IPS-15b (cell line): ENCODE results near the gene EPGN.
"Not testable (repeated sequence)": the region's sequence is repeated elsewhere in the genome, so short reads cannot be mapped to it uniquely, and the experiment has no call there.

Experiments
- H3K27me3 ChIP-seq: one replicate; pipeline ENCODE4 v1.6.1; 2013; ENCODE audit warnings: low read length; ENCODE audit not compliant: control insufficient read depth, insufficient read depth
- H3K36me3 ChIP-seq: one replicate; pipeline ENCODE4 v1.6.1; 2013; ENCODE audit warnings: low read length; ENCODE audit not compliant: control insufficient read depth, insufficient read depth
- H3K4me1 ChIP-seq: one replicate; pipeline ENCODE4 v1.6.1; 2013; ENCODE audit warnings: mild to moderate bottlenecking, low read length; ENCODE audit not compliant: control insufficient read depth, insufficient read depth
- H3K4me3 ChIP-seq: one replicate; pipeline ENCODE4 v1.5.1; 2013; ENCODE audit warnings: low read depth, low read length
- H3K9ac ChIP-seq: one replicate; pipeline ENCODE4 v1.6.1; 2013; ENCODE audit warnings: low read depth, mild to moderate bottlenecking, low read length
- H3K9me3 ChIP-seq: one replicate; pipeline ENCODE4 v1.6.1; 2013; ENCODE audit warnings: mild to moderate bottlenecking, low read length; ENCODE audit not compliant: control insufficient read depth, insufficient read depth

Gene EPGN

DNA sequence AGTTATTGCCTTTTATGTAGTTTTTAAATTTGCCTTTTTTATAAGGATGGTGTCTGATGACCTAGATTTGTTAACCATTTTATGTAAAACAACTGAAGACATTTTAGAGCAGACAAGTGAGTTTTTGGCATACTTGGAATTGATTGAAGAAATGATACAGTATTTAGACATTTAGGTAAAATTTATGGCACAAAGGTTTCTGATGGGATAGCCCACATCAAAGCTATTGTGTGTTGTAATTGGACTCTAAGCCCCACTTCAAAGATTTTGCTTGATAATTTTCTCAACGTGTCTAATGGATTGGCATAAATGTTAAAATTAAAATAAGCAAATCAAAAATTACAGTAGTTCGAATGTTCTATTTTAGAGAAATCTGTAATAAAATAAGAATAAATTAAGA lies 17.6 kb downstream of the EPGN start:
- H3K4me1 ChIP-seq, result peaks cover under 1% of the 10 kb centered on the region
- no peak overlapping the region for H3K9ac ChIP-seq
- no peaks in the 10 kb centered on the region for H3K27me3 ChIP-seq

DNA sequence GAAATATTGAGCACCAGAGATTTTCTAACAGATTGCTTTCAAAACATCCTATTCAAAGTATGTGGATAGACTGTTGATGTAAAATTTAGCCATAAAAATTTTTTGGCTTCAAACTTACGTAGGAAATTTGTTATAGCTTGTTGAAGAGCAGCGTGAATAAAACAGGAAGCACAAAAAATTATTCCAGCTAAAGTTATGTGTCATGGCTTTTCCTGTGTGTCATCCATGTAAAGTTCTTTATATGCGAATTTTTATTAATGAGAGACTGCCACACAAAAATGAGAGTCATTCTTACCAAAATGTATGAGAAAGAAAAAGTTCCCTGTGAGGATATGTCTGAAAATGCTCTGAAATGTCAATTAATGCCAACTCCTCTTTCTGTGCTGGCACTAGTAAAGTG lies 19.5 kb downstream of the EPGN start:
- H3K4me3 ChIP-seq, result no peak overlapping the region

More for the DNA sequence above, 17.6 kb downstream of the EPGN start:
- H3K4me3 ChIP-seq, result no peak overlapping the region
- H3K9me3 ChIP-seq, result no peaks in the 10 kb centered on the region
- H3K36me3 ChIP-seq, result no peaks in the 10 kb centered on the region

DNA sequence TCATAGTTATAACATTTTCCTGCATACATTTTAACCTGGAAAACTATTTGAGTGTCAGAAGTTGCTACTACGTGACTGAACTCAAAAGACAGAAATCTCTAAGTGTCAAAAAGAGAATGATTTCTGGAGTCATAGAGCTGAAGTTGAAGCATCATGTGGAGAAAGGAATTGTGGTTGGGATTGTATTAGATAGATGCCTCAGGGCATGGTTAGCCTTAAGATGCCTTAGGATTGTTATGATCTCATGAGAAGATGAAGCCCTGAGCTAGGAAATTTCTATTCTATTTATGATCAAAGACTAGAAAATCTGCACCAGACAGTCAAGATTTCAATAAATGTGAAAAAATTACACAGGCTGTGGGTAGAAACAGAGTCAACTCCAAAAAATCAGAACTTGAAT lies 20.2 kb downstream of the EPGN start:
- Histone ChIP-seq H3K9ac (no peak overlapping the region), H3K4me3 (no peak overlapping the region), H3K9me3 (no peaks in the 10 kb centered on the region), H3K36me3 (no peaks in the 10 kb centered on the region), H3K27me3 (no peaks in the 10 kb centered on the region), H3K4me1 (no peaks in the 10 kb centered on the region)

More for the DNA sequence above, 19.5 kb downstream of the EPGN start:
- no peaks in the 10 kb centered on the region for H3K36me3 ChIP-seq
- H3K27me3 ChIP-seq, result no peaks in the 10 kb centered on the region
- H3K9ac ChIP-seq, result no peak overlapping the region
- H3K9me3 ChIP-seq, result no peaks in the 10 kb centered on the region
- H3K4me1 ChIP-seq, result no peaks in the 10 kb centered on the region

DNA sequence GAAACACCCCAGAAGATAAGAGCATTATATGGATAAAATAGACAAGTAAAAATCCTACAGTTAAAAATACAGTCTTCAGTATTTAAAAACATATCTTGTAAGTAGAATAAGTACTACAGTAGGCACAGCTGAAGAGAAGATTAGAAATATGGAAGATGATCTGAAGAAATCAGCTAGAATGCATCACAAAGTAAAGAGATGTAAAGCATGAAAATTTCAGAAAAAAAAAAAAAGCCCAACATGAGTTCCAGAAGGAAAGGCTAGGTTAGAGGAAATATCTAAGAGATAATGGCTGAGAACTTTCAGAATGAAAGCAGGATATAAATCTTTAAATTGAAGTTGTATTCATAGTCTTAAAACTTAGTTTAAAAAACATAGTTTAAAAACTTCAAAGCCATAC lies 21.0 kb downstream of the EPGN start:
- no peak overlapping the region for H3K9ac ChIP-seq
- H3K4me1 ChIP-seq, result no peaks in the 10 kb centered on the region
- no peaks in the 10 kb centered on the region for H3K36me3 ChIP-seq

GRCh38 chr4:74330295-74330750 lies 22.1 kb downstream of the EPGN start:
- no peaks in the 10 kb centered on the region for H3K9me3 ChIP-seq
- no peaks in the 10 kb centered on the region for H3K4me1 ChIP-seq
- no peak overlapping the region for H3K9ac ChIP-seq
- no peaks in the 10 kb centered on the region for H3K36me3 ChIP-seq
- H3K27me3 ChIP-seq, result no peaks in the 10 kb centered on the region
- no peak overlapping the region for H3K4me3 ChIP-seq

More for the DNA sequence above, 21.0 kb downstream of the EPGN start:
- Histone ChIP-seq H3K27me3 (no peaks in the 10 kb centered on the region), H3K9me3 (no peaks in the 10 kb centered on the region), H3K4me3 (no peak overlapping the region)

GRCh38 chr4:74331252-74331651 lies 23.0 kb downstream of the EPGN start:
- no peaks in the 10 kb centered on the region for H3K27me3 ChIP-seq
- no peaks in the 10 kb centered on the region for H3K9me3 ChIP-seq
- H3K4me3 ChIP-seq, result no peak overlapping the region
- H3K36me3 ChIP-seq, result no peaks in the 10 kb centered on the region
- no peaks in the 10 kb centered on the region for H3K4me1 ChIP-seq
- no peak overlapping the region for H3K9ac ChIP-seq

DNA sequence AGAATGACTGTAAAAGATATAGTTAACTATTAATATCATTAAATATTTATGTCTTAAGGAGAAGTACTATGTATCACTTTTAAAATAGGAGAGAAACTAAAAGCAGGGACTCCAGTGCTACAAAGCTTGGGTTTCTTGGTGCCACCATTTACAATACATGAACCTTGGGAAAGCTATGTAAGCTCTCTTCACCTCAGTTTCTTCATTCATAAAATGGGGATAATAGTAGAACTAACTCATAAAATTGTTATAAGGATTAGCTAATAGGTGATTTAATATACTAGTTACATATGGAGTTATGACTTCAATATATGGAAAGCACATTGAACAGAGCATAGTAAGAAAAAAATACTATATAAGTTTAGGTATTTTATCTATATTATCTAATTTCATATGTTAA lies 23.7 kb downstream of the EPGN start:
- no peaks in the 10 kb centered on the region for H3K36me3 ChIP-seq
- H3K4me3 ChIP-seq, result no peak overlapping the region
- no peak overlapping the region for H3K9ac ChIP-seq
- H3K27me3 ChIP-seq, result no peaks in the 10 kb centered on the region
- no peaks in the 10 kb centered on the region for H3K4me1 ChIP-seq
- no peaks in the 10 kb centered on the region for H3K9me3 ChIP-seq

DNA sequence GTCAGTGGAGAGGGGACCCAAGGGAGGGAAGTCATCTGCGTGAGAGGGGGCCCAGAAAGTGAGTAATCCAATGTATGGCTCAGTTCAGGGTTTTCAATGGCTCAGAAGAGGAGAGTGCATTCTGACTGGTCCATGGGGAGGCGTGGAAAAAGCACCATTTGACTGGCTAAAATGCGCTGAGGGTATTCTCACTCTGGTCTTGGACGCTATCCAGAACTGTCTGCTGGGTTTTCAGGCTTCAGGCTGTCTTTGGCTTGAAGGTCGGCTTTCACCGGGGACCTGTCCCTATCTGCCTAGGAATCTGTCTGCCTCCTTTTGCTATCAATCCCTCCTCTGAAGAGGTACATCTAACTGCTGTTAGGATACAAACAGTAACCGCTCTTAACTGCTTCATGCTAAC lies 26.4 kb downstream of the EPGN start:
- no peak overlapping the region for H3K9ac ChIP-seq
- no peaks in the 10 kb centered on the region for H3K4me1 ChIP-seq
- no peaks in the 10 kb centered on the region for H3K27me3 ChIP-seq
- H3K9me3 ChIP-seq, result no peaks in the 10 kb centered on the region
- no peak overlapping the region for H3K4me3 ChIP-seq
- H3K36me3 ChIP-seq, result no peaks in the 10 kb centered on the region

DNA sequence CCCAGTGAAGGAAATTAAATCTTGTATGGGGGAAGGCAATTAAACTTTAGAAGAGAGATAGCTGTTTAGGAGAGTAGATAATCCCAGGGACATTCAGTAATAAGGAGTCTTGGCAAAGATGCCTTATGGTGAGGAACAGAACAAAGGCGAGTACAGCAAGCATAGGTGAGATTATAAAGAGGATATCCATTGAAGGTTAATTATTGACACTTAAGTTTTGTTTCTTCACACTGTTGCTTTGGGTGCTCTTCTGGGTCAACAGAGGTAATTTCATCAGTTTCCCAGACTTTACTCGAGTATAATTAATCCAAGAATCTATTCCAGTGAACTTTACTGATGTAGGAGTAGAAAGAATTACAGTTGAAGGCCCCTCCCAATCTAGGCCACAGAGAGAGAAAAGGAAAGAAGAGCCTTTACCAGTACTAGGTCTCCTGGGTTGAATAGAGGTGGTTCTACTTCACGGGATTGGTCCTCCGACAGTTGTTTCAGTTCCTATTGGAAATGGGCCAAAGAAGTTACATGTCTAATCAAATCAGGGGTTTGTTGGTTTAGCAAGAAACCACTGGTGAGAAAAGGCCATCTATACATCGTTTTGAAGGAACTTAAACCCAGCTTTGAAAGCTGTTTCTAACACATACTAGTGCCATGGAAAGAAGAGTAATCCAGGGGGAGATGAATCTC lies 27.2 kb downstream of the EPGN start:
- Histone ChIP-seq H3K9ac (no peak overlapping the region), H3K36me3 (no peaks in the 10 kb centered on the region), H3K9me3 (no peaks in the 10 kb centered on the region), H3K27me3 (no peaks in the 10 kb centered on the region), H3K4me3 (no peak overlapping the region), H3K4me1 (no peaks in the 10 kb centered on the region)

GRCh38 chr4:74338792-74339333 lies 30.6 kb downstream of the EPGN start:
- Histone ChIP-seq H3K4me3 (no peak overlapping the region), H3K9ac (no peak overlapping the region), H3K27me3 (no peaks in the 10 kb centered on the region), H3K36me3 (peaks cover 1% of the 10 kb centered on the region), H3K4me1 (no peaks in the 10 kb centered on the region), H3K9me3 (no peaks in the 10 kb centered on the region)

DNA sequence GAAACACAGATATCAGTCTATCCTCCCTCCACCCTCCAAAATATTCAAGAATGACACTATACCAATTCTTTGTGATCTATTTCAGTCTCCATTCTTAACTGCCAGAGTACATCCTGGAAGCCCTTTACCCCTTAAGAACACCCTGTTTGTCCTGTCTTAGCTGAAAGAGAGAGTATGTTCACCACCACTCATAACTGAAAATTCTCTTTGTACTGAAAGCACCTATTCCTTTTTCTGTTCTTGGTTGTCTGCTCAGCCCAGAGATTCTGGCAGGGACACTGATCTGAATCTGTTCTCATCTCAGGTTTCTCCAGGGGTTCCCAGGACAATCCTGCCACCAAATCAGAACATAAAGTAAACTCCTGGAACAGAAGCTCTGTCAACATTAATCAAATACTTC lies 31.2 kb downstream of the EPGN start:
- no peak overlapping the region for H3K4me3 ChIP-seq
- no peaks in the 10 kb centered on the region for H3K27me3 ChIP-seq
- H3K36me3 ChIP-seq, result peaks cover 2% of the 10 kb centered on the region
- no peaks in the 10 kb centered on the region for H3K4me1 ChIP-seq
- H3K9me3 ChIP-seq, result no peaks in the 10 kb centered on the region
- H3K9ac ChIP-seq, result no peak overlapping the region

GRCh38 chr4:74340421-74340820 lies 32.2 kb downstream of the EPGN start:
- not testable (repeated sequence) for H3K27me3 ChIP-seq, H3K9ac ChIP-seq, H3K36me3 ChIP-seq, H3K4me3 ChIP-seq, H3K9me3 ChIP-seq, H3K4me1 ChIP-seq
